GM10266 (cell line): ENCODE results near the gene CGGBP1.

ENCODE experiments used
- DNase-seq: peaks from one replicate; pipeline ENCODE4 v3.0.0; 2012; ENCODE audit errors: extremely low spot score
- TF ChIP-seq, protein P1 (sequence below): IDR thresholded peaks from 2 replicates; pipeline ENCODE4 v1.5.1; 2012; ENCODE audit warnings: mild to moderate bottlenecking, low read depth; ENCODE audit not compliant: control insufficient read depth, insufficient read depth; ENCODE audit errors: missing control alignments

The CGGBP1 gene

DNA sequence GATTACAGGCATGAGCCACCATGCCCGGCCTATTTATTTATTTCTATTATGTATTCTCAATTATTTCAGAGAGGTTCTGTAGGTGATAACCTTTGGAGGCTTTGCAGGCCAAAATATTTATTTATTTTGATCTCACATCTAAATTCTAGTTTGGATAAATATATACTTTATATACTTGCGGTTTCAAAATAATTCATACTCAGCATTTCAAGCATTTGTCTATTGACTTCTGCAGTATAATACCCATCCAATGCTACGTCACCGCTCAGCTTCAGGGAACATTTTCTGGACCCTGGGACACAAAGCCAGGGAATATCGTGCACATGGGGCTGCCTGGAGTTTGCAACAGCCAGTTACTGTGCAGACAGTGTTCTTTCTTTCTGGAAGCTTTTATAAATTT is 22.6 kb downstream of the CGGBP1 start:
- TF ChIP-seq, protein P1, sequence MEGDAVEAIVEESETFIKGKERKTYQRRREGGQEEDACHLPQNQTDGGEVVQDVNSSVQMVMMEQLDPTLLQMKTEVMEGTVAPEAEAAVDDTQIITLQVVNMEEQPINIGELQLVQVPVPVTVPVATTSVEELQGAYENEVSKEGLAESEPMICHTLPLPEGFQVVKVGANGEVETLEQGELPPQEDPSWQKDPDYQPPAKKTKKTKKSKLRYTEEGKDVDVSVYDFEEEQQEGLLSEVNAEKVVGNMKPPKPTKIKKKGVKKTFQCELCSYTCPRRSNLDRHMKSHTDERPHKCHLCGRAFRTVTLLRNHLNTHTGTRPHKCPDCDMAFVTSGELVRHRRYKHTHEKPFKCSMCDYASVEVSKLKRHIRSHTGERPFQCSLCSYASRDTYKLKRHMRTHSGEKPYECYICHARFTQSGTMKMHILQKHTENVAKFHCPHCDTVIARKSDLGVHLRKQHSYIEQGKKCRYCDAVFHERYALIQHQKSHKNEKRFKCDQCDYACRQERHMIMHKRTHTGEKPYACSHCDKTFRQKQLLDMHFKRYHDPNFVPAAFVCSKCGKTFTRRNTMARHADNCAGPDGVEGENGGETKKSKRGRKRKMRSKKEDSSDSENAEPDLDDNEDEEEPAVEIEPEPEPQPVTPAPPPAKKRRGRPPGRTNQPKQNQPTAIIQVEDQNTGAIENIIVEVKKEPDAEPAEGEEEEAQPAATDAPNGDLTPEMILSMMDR = no peak
- no peak for DNase-seq

GRCh38 chr3:88034491-88035275 is 24.1 kb downstream of the CGGBP1 start:
- TF ChIP-seq, protein P1 = no peak
- DNase-seq = no peak

- DNase-seq = no peak
- TF ChIP-seq, protein P1 = no peak
These were observed 25.0 kb downstream of the CGGBP1 start for GRCh38 chr3:88033808-88034207.

DNA sequence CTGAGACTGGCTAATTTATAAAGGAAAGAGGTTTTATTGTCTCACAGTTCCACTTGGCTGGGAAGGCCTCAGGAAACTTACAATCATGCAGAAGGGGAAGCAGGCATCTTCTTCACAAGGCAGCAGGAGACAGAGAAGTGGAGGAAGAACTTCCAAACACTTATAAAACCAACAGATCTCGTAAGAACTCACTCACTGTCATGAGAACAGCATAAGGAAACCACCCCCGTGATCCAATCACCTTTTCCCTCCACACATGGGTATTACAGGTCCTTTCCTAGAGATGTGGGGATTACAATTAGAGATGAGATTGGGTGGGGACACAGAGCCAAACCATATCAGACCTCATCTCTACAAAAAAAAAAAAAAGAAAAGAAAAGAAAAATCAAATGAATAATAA is 25.7 kb downstream of the CGGBP1 start:
- TF ChIP-seq, protein P1 = no peak
- DNase-seq = no peak

- DNase-seq = no peak
- TF ChIP-seq, protein P1 = no peak
These were observed 26.6 kb downstream of the CGGBP1 start for GRCh38 chr3:88032245-88032644.

- DNase-seq = peak; percentile 37
- TF ChIP-seq, protein P1 = no peak
These were observed 27.1 kb downstream of the CGGBP1 start for GRCh38 chr3:88031642-88032077.

DNA sequence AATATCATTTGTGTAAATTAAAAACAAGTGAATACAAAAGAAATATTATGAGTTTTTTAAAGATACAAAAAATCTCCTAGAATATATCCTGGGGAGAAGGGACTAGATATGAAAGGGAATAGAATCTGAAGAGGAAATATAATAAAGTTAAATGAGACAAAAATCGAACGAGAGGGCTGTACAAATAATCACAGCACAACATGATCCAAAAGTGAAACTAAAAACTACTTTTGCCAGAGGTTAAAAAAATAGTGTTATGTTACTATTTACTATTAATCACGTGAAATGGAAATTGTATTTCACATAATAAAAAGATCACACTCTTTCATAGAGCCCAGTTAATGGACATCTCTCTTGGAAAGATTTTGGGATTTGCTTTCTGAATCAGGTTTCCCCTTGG is 28.6 kb downstream of the CGGBP1 start:
- TF ChIP-seq, protein P1 = no peak
- no peak for DNase-seq
